ENCODE data around the gene KRTAP10-3.

DNA sequence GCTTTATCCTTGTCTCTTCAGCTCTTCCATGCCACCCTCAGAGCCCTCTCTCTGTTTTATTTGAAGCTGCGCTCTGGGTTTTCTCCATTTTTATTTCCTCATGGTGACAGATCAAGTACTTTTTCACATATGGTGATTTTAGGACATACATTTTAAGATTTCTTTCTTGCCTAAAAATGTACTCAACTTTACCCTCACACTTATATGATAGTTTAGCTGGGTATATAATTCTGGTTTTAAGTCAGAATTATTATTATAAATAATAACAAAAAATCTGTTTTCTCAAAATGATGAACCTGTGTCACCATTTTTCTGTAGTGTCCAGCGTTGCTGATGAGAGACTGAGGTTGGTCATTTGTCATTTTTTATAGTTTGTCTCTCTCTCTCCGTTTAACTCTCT lies 22.6 kb upstream of the KRTAP10-3 start:
- TF ChIP-seq GATA2 (IDR thresholded peaks at IDR 0.05; ENCODE audit: low read depth, low read length) (no peak), GATA3 (IDR thresholded peaks at IDR 0.05; ENCODE audit: low read depth, low read length) (no peak)
